Ovary (tissue), 3 donors: ENCODE measurements around the gene SHF.

Experiments used
- CTCF ChIP-seq, 3 donors: fragments of 450-650 bp in 2 of 3; fragments of 200-600 bp in 1 of 3; IDR thresholded peaks; one replicate each; pipeline versions ENCODE4 v1.5.1 to v1.8.0; 2016 to 2022; ENCODE audit warnings: antibody characterized with exemption in 3 of 3, mild to moderate bottlenecking in 1 of 3
- EP300 ChIP-seq: sonication (generic); formaldehyde crosslinking; IDR thresholded peaks from one replicate; pipeline ENCODE4 v1.6.1; 2017; ENCODE audit warnings: antibody characterized with exemption
- POLR2A ChIP-seq: fragments of 450-650 bp; IDR thresholded peaks from one replicate; pipeline ENCODE4 v1.6.1; 2017; ENCODE audit warnings: antibody characterized with exemption, mild to moderate bottlenecking, moderate library complexity
- donor health status: DM: no; HTN: no; CAD: no.

GRCh38 chr15:45221053-45221599, 33.4 kb upstream of the SHF start:
- no peak for TF ChIP-seq EP300
- TF ChIP-seq CTCF (IDR thresholded peaks at IDR 0.05) = no peak
- TF ChIP-seq POLR2A = no peak
